HG03039 (cell line): ENCODE measurements around the gene MMP8.

Experiments
- ATAC-seq: cut with Tn5 transposase; IDR thresholded peaks from one replicate; pipeline ENCODE4 v1.9.1; 2021; ENCODE audit warnings: mild to moderate bottlenecking, moderate library complexity; ENCODE audit not compliant: unreplicated experiment

MMP8 gene

DNA sequence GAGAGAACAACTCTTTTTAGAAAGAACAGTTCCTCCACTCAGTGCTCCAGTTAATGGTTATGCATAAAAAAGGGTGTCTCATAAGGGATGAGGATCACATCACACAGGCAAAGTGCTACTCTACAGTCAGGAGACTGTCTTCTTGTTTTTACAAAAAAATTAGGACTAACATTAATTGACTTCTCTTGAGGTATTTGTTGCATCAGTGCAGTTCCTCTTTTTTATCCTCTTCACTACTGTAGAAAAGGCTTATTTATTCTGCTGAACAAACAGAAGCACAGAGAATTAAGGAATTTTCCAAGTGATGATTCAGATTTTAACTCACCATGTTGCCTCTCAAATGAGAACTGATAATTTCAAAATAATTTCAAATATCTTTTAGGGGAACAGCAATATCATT is 1.9 kb downstream of the MMP8 start:
- no peak for ATAC-seq

DNA sequence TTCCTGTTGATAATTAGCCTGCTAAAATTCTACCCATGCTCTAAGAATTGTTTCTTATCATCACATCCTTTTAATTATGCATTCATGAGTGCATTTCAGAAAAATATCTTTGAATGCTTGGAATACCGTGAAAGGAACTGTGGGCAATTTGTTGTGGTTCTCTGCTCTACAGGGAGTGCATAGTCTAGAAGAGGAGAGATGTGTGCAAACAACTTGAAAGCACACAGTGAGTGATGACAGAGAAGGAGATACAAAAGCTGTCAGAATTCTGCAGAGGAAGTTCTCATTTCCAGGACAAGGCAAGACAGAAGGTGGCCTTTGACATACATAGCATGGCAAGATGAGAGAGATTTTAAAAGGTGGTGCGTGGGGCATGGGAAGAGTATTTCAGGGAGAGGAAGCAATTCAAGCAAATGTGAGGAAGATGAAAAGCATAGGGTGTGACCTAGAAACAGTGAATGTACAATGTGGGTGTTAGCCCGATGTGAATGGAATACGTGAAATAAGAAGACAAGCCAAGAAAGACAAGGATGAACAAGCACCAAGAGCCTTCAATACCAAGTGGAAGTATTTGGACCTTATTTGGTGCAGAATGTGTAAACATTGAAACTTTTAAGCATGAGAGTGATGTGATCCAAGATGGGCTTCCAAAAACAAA is 5.0 kb downstream of the MMP8 start:
- ATAC-seq = no peak

DNA sequence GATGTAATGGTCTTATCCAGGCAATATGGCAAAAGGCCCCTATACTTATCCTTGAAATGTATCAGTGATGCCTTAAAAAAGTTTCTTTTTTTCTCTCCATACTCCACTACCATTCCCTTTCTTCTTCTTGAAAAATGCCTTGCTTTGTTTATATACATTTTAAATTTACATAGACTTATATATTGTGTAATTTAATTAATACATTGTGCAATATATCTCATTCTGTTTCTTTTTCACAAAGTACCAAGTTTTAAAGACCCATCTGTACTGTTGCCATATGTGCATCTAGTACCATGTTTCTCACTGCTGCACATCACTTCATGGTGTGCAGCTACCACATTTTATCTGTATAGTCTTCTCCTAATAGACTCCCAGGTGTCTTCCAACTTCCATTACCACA is 7.5 kb downstream of the MMP8 start:
- no peak for ATAC-seq

DNA sequence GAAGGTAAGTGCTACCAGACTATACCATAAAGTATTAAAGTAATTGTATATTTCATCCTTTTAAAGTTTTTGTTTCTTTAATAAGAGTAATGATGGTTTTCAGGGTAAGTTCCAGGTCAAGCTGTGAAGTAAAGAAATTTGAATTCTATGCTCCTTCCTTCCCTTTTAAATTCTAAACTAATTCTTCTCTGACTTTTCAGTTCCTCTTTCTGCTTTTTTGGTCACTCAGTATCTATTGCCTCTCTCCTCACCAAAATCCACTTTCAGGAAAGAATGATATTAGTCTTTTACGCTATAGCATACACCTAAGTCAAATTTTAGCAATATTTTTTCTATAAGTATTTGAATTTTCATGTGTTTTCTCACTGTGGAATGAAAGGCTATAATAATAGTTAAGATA is 8.2 kb downstream of the MMP8 start:
- ATAC-seq = peak; percentile 56

DNA sequence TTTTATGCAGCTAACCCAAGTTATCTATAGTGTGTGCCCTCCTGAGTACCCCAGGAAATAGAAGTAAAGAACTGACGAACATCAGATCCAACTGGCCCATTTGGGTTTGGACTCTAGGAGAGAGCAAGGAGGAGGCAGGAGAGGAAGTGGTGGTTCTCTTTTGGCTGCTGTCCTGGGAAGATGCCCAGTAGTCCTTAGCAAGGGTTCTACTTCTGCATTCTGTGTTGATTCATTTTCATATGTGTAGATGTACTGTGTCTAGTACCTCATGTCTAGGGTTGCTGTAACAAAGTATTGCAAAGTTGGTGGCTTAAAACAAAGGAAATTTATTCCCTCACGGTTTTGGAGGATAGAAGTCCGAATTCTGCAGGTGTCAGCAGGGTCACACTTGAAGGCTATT is 12.6 kb downstream of the MMP8 start:
- ATAC-seq = no peak

DNA sequence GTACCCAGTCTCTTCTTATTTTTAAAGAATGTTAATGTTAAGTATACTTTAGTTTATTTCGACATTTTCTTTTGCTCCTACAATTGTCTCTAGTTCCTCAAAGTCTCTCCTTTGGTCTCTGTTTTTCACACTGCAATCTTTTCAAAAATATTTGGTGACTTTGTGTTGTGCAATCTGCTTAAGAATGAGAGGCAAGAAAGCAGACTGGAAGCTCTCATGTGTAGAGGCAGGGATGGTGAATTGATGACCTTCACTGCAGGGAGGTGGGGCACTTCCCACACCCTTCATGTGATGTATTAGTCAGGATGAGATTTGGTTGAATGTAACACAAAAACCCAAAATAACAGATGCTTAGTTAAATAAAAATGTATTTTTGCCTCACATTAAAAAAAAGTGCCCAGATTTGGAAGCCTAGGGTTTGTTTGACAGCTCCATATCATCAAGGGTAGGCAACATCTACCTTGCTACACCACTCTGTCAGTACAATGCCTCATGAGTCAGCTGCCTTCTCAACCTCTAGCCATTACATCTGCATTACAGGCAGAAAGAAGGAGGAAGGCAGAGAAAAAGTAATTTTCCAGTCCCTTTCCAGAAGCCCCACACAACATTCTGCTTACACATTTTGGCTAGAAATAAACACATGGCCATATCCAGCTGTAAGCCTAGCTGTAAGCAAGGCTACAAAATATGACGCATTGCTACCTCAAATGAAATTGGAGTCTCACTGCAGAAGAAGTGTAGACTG is 15.4 kb downstream of the MMP8 start:
- no peak for ATAC-seq

DNA sequence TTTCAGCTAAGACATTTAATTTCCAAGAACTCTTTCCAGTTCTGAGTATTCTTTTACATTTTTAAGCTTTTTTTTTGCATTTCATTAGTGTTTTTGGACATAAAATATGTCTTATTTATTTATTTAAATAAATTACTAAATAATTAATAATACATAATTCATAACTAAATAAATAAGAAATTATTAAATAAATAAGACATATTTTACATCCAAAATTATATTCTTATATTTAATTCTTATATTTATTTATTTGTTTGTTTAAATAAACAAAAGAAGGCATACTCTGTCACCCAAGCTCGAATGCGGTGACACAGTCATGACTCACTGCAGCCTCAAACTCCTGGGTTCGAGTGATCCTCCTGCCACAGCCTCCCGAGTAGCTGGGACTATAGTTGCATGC is 16.1 kb downstream of the MMP8 start:
- no peak for ATAC-seq

DNA sequence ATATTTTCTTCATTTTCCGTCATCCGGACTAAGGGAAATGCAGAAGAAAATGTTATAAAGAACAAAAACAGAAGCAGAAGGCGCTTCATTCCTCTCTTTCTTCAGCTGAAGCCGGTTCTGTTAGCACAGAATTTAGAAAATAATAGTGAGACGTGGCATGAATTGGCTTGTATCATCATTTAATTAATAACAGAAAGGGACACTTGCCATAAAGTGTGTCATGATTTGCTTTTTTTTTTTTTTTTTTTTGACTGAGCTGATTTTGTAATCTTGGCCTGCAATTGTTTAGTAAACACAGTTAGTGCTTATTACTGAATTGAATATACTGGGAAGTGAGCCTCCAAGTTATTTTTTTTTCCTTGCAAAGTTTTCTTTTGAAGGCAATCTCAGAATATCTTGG is 19.1 kb downstream of the MMP8 start, which contains the start of gene MMP27:
TSS of gene MMP27 (minus strand) at position 144 of the 400 bp plus-strand sequence. CDS start at position 89, 55 bp downstream.
- no peak for ATAC-seq

DNA sequence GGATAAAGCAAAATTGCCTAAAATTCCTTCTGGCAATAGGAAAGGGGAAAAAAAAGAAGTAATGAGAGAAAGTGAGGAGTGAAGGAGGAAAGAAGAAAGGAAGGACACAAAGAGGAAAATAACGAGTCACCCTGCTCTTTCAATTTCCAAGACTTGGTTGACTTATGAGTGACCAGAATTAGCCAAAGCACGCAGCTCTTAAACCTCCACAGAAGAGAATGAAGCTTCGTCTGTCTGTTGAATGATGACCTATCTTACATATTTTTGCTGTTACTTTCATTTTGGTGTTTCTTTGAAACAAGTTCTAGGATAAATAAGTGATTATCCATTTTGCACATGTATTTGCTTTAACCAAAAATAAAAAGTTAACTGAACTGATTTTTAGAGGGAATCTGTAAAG is 19.9 kb downstream of the MMP8 start:
- no peak for ATAC-seq

DNA sequence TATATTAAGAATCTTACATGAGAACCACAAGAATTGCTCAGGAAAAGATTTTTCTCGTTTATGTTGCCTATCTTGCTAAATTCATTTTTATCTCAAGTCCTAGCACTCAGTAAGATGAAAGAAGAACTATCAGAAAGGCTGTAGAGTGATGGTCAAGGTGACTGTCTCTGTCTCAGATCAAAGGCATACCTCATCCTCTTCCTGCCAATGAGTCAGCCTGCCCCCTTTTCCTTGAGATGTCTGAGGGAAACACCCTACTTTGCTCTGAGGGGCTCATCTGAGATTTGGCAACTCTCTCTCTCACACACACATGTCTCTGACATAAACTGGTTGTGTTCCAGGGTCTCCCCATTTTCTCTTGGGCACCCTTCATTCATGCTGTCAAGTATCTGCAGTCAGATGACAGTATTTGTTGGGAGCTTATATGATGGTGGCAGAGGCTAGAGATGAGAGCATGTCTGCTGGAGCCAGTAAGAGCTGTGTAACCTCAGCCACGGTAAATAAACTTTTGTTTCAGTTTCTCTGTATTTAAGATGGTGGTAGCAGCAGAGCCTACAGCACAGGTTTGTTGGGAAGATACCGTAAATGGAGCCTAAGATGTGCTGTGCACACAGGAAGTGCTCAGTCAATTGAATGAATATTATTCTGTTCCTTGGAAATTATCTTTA is 20.8 kb downstream of the MMP8 start:
- ATAC-seq = no peak

DNA sequence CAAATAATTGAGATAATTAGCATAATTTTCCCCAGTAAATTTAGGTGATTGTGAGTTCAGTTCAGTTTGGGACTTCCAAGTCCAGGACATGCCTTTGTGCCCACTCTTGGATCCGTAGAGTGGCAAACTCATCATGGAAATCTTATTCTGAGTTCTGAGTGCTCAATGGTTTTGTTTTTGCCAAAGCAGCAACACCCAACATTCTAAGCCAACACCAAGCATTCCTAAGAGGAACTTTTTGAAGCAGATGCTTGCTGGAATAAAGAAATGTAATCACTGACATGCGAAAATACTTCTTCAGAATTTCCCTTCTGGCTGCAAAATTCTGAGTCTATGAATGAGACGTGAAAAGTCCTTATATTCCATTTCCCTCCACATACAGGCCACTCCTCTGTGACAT is 29.6 kb downstream of the MMP8 start:
- ATAC-seq = no peak

DNA sequence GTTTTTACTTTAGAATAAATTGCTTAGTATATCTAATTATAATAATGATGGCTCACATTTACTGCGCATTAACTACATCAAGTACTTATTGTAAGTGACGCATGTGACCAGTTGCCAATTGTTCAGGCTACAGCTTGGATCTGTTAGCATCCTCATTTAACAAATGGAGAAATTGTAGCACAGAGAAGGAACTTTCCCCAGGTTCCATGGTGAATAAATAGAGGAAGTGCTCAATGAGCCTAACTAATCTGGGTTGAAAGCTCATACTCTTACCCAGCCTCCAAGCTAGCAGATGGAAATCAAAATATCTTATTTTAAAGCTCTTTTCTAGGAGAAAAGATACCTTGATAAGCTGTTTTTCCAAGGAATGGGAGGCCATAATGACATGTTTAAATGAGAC is 39.0 kb downstream of the MMP8 start:
- ATAC-seq = no peak

DNA sequence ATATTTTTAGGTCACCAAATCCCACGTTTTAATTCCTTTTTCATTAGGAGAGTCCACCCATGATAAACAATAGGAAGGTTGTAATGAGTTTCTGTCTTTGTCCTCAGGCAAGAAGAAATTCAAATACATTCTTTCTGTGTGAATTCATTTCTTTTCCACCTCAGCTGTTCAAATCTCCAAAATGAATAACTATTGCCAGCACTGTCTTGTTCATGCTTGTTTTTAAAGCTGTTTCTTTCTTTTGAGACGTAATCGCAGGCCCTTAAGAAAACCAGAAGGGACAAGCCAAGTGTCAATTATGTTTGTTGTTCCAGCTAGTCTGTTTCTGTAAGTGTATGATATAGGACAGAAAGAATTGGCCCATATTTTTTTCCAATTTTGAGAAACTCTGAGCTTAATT is 39.4 kb downstream of the MMP8 start:
- ATAC-seq = no peak

DNA sequence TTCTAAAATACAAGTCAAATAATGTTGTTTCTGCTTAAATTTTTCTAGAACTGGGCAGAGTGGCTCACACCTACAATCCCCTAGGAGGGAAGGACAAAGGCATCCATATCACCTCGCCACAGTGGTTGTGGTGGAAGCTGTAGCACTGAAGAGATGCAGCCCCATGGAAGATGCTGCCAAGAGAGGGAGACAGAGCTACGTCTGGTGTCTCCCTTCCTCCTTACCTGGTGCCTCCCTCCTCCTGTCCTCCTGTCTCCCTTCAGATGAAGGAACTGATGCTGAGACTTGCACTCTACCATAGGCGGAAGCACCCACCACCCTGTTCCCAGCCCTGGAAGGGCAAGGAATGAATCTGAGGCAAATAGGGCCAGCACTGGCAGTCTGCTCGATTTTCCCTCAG is 41.5 kb downstream of the MMP8 start:
- ATAC-seq = no peak

DNA sequence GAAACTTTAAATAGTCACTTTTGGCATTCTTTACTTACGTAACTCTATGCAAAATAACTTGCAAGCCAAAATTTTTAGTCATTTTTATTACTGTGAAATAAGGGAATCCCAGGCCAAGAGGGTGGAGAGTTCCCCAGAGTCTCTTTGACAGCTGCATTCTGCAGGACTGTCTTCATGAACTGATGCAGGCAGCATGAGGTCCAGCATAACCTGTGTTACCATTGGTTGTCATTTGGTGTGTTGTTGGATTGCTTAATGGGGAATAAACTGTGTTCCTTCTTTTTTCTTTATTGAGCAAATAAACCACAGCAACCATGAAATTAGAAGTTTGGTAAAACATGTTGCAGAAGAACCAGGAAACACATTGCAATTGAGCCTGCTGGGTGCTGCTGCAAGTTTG is 43.8 kb downstream of the MMP8 start:
- ATAC-seq = no peak

DNA sequence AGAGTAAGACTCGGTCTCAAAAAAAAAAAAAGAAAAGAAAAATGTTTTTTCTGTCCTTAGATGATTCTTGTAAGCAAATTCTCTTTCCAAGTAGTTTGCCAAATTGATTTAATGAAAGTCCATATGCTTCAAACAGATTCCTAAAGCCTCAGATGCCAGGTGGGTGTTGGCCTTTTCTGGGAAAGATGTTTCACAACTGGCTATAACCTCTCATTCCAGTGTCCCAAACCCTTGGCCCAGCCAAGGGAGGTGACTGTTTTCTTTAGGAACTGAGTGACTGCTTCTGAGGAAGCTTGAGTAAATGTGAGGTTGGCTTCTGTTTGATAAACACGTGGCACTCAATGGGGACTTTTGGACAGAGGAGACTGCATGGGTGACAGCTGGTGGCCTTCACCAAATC is 46.7 kb downstream of the MMP8 start:
- no peak for ATAC-seq

DNA sequence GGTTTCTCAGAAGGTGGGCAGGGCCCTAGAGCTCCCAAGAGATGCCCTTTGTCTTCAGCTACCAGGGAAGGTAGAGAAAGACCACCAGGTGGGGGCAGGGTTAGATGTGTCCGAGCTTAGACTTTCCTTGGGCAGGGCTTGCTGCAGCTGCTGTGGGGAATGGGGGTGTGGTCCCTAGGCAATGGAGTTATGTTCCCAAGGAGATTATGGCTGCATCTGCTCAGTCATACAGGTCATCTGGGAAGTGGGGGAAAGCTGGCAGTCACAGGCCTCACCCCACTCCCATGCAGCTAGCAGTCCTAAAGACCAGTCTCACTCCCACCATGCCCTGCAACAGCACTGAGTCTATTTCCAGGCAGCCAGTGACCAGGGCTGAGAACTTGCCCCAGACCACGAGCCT is 48.7 kb downstream of the MMP8 start:
- ATAC-seq = no peak

DNA sequence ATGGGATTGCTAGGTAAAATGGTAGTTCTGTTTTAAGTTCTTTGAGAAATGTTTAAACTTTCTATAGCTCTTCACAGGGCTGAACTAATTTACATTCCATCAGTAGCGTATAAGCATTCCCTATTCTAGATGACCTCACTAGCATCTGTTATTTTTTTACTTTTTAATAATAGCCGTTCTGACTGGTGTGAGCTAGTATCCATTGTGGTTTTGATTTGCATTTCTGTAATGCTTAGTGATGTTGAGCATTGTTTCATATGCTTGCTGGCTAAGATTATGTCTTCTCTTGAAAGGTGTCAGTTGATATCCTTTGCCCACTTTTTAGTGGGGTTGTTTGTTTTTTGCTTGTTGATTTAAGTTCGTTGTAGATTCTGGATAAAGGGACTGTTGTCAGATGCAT is 55.1 kb downstream of the MMP8 start:
- ATAC-seq = no peak

DNA sequence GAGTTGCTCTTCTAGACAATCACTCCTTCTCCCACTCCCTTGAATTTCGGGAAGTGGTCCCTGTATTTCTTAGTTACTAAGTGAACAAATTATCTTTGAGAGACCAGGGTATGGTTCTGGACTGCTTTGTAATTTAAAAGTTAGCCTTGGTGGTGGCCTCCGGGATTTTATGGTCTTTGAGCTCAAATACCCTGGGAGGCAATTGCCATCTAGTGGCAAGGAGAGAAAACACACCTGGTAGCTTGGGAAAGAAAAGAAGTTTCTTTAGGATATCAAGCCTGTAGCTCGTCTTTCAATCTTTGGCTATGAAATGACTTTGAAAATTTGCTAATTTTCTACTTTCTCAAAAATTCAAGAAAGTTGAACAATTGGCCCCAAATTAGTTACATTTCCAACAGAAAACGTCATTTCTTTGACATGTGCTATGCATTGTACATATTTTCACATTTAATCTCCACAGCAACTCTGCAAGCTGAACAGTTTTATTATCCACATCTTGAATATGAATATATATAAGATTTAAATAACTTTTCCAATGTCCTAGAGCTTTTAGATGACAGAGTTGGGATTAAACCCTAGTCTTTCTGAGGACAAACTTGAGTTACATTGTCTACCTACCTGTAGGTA is 58.3 kb downstream of the MMP8 start:
- ATAC-seq = peak; percentile 47

DNA sequence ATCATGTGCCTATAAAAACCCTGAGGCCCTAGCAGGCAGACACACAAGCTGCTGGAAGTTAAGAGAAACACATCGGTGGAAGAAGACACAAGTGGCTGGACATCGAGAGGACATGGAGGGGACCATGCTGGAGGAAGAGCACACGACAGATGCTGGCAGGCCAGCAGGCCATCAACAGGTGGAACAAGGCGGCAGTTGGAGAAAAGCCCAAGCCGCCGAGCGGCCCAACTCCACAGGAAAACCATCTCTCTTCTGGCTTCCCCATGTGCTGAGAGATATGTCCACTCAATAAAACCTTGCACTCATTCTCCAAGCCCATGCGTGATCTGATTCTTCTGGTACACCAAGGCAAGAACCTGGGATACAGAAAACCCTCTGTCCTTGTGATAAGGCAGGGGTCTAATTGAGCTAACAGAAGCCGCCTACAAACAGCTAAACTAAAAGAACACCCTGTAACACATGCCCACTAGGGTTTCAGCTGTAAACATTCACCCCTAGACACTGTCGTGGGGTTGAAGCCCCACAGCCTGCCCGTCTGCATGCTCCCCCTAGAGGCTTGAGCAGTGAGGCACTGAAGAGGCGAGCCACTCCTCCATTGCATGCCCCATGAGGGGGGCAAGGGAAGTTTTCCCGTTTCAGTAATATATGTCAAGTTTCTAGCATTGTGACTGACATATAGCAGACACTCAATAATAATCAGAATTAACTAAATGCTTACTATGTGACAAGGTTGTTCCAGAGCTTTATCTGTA is 60.6 kb downstream of the MMP8 start:
- no peak for ATAC-seq

DNA sequence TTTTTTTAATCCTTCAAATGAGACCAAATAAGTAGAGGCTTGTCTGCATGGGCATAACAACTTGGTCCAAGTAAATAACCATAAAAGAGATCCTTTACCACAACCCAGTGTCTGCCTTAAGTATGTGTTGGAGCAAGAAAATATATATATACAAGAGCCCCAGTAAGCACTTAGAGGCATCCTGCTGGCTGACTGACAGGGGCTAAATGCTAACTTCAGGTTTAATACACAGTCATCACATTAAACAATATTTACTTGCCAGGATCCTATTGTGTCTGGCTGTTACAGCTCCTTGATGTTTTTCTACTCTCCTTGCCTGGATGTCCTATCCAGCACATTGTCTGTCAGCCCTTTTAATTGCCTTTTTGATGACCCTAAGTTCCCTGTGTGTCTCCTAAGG is 62.1 kb downstream of the MMP8 start:
- ATAC-seq = no peak
